Kidney (tissue), 14 donors: Measurements from ENCODE around the gene SLC22A4. TPM values are rescaled to one million over a fixed set of nuclear protein-coding genes. Genes with fewer than 3 reads are reported as not detected.
A peak's percentile ranks its signal among the peaks of the same experiment; 100 is the strongest.

ENCODE experiments used
- DNase-seq, 5 donors: peaks; one replicate each; pipeline ENCODE4 v3.0.0-alpha.2; 2013 to 2020
- FAIRE-seq: peaks from 2 replicates; lab custom pipeline; 2012; peaks lifted over from hg19 to GRCh38; lab: Jason Lieb, UNC
- H3K27ac ChIP-seq, 2 donors: one replicate each; pipeline ENCODE4 v1.7.0; 2013; ENCODE audit warnings: low read depth in 2 of 2, low read length in 2 of 2, inconsistent platforms in 1 of 2
- H3K27me3 ChIP-seq: one replicate; pipeline ENCODE4 v1.7.1; 2013; ENCODE audit warnings: low read length, inconsistent platforms; ENCODE audit not compliant: control insufficient read depth, insufficient read depth
- H3K36me3 ChIP-seq, 3 donors: one replicate each; pipeline versions ENCODE4 v1.7.0 to v1.7.1; 2013; ENCODE audit warnings: low read length in 3 of 3, control low read depth in 1 of 3, inconsistent platforms in 1 of 3; ENCODE audit not compliant: insufficient read depth in 3 of 3, control insufficient read depth in 2 of 3
- H3K4me1 ChIP-seq, 3 donors: one replicate each; pipeline versions ENCODE4 v1.7.0 to v1.7.1; 2013; ENCODE audit warnings: low read length in 3 of 3, inconsistent platforms in 1 of 3, low read depth in 1 of 3; ENCODE audit not compliant: control insufficient read depth in 2 of 3, insufficient read depth in 2 of 3
- H3K4me3 ChIP-seq, 3 donors: one replicate each; pipeline versions ENCODE4 v1.7.0 to v1.8.1; 2013; ENCODE audit warnings: low read length in 3 of 3, control low read depth in 1 of 3, inconsistent platforms in 1 of 3
- H3K9ac ChIP-seq, 3 donors: one replicate each; pipeline versions ENCODE4 v1.7.0 to v1.7.1; 2013; ENCODE audit warnings: low read length in 3 of 3, control low read depth in 1 of 3, inconsistent platforms in 1 of 3
- H3K9me3 ChIP-seq, 3 donors: one replicate each; pipeline versions ENCODE4 v1.7.0 to v1.7.1; 2013; ENCODE audit warnings: low read length in 3 of 3, control low read depth in 1 of 3, inconsistent platforms in 1 of 3; ENCODE audit not compliant: control insufficient read depth in 2 of 3, insufficient read depth in 1 of 3
- intact Hi-C: fragments of 100-400 bp; cut with DNase I; formaldehyde crosslinking; loops from one replicate; pipeline ENCODE4 v1.11.1; 2022
- polyA plus RNA-seq: library from polyadenylated mRNA; stranded (reverse); fragments of 350-450 nt; fragmentation: Illumina TruSeq; extraction: RNeasy Lipid Tissue Mini Kit (QIAGEN cat#74804); gene quantifications from one replicate; pipeline ENCODE4 v1.2.3, GENCODE V29; 2014; ENCODE audit warnings: low read depth, low replicate concordance; ENCODE audit not compliant: insufficient read depth
- total RNA-seq: library from RNA; stranded (reverse); fragmentation: NEBNext Ultra II Directional; extraction: Animal tissue kit (Norgen Biotek cat#: 25700); gene quantifications from one replicate; pipeline ENCODE4 v1.2.1, GENCODE V29; 2021
- TF ChIP-seq, protein P1 (sequence below): IDR thresholded peaks from 3 replicates; pipeline ENCODE4 v1.5.1; 2012; ENCODE audit warnings: mild to moderate bottlenecking, moderate library complexity, borderline replicate concordance; ENCODE audit not compliant: insufficient read depth; ENCODE audit errors: extremely low read depth
- donor health status: control.
- donor health status: control.
- donor health status: control.
- donor health status: control.
- donor health status: control.
- donor health status: DM: yes; HTN: yes; CAD: no.
- donor health status: Normal renal cell carcinoma (clear cell type).

SLC22A4 gene
- total and polyA plus RNA-seq, 2 donors from 2014 or later: 2.4 to 7.6 TPM

DNA sequence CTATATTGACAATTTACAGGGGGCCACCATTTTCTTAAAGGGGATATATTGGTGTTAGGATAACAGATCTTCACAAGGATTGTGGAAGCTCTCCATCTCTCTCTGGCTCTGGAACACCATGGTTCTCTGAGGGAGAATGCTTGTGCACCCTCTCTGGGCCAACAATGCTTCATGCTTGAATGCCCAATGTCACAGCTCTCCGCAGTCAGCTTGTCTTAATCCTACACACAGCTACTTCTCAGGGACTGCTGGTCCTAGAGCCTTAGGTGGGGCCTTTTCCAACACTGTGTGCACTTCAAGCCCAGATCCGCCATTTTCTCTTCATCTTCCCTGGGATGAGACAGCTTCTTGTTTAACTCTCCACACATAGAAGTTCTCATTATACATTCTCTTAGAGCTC lies 43.6 kb upstream of the SLC22A4 start:
- no peak overlapping the region for H3K4me3 ChIP-seq
- H3K9me3 ChIP-seq: no peaks in the 10 kb centered on the region
- DNase-seq (peak in 1 of 5 donors; percentile 11), FAIRE-seq (no peak)
- intact Hi-C loops: no loop called here
- TF ChIP-seq, protein P1, sequence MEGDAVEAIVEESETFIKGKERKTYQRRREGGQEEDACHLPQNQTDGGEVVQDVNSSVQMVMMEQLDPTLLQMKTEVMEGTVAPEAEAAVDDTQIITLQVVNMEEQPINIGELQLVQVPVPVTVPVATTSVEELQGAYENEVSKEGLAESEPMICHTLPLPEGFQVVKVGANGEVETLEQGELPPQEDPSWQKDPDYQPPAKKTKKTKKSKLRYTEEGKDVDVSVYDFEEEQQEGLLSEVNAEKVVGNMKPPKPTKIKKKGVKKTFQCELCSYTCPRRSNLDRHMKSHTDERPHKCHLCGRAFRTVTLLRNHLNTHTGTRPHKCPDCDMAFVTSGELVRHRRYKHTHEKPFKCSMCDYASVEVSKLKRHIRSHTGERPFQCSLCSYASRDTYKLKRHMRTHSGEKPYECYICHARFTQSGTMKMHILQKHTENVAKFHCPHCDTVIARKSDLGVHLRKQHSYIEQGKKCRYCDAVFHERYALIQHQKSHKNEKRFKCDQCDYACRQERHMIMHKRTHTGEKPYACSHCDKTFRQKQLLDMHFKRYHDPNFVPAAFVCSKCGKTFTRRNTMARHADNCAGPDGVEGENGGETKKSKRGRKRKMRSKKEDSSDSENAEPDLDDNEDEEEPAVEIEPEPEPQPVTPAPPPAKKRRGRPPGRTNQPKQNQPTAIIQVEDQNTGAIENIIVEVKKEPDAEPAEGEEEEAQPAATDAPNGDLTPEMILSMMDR: no peak
- H3K4me1 ChIP-seq: peaks cover 0 to 15% (median 10%) of the 10 kb centered on the region in 3 donors
- H3K27ac ChIP-seq: no peak overlapping the region
- H3K36me3 ChIP-seq: no peaks in the 10 kb centered on the region
- H3K27me3 ChIP-seq: no peaks in the 10 kb centered on the region
- no peak overlapping the region for H3K9ac ChIP-seq

DNA sequence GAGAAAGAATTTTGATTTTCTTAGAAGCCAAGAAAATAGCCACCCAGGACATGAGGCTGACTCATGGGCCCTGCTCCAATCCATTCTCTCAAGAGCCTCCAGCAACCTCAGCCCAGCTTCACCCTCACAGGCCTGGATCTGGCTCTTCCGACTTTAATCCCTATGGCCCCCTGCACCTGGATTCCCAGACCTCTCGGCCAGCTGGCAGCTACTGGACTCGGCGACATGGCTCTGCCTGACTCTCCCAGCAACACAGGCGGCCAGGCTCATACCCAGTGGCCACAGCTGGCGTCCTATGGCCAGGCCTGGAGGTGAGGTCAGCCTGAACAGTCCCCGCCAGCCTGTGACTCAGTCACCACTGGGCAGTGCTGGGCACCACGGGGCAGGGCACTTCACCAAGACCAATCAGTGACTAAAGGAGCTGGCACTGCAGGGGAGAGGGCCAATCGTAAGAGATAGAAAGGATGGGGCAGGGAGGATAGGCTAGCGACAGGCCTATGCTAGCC lies 42.9 kb upstream of the SLC22A4 start:
- Histone ChIP-seq H3K27ac (no peak overlapping the region), H3K9me3 (no peaks in the 10 kb centered on the region), H3K9ac (no peak overlapping the region), H3K27me3 (no peaks in the 10 kb centered on the region), H3K4me1 (peaks cover 0 to 23% (median 10%) of the 10 kb centered on the region in 3 donors), H3K4me3 (no peak overlapping the region), H3K36me3 (no peaks in the 10 kb centered on the region)
- DNase-seq (peak in 1 of 5 donors; percentile 24), FAIRE-seq (no peak)
- intact Hi-C loops: no loop called here
- TF ChIP-seq, protein P1: no peak

DNA sequence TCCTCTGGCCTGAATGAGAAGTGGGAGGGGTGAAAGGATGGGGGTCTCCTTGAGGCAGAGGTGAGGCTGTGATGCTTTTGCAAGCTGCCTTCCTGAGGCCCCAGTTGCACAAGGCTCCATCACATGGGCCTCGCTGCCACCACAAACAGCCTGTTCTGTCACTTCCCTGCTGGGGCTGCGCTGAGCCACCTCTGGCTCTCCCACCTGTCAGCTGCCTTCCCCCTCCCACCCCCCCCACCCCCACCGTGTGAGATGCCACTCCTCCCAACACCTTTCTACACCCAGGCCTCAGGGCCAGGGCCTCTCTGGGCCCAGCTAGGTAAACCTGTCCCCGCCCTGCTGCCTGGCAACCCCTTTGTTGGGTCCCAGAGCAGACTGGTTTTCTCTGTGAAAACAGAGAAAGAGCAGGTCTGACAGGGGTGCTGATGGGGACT lies 41.2 kb upstream of the SLC22A4 start:
- intact Hi-C loops: no loop called here
- DNase-seq (peak in 2 of 5 donors; percentile 39 to 49), FAIRE-seq (no peak)
- no peak overlapping the region for H3K9ac ChIP-seq
- H3K27ac ChIP-seq: peak overlapping the region in 1 of 2 donors; percentile 20
- no peaks in the 10 kb centered on the region for H3K27me3 ChIP-seq
- H3K4me3 ChIP-seq: no peak overlapping the region
- no peaks in the 10 kb centered on the region for H3K36me3 ChIP-seq
- H3K9me3 ChIP-seq: no peaks in the 10 kb centered on the region
- TF ChIP-seq, protein P1: no peak
- peaks cover 0 to 27% (median 10%) of the 10 kb centered on the region in 3 donors for H3K4me1 ChIP-seq
